Stimulated activated naive CD4-positive, alpha-beta T cell (primary cell): Measurements from ENCODE around the gene KATNB1.
"Not testable (repeated sequence)": the region's sequence is repeated elsewhere in the genome, so short reads cannot be mapped to it uniquely, and the experiment has no call there.

Experiments used
- DNase-seq, 6 experiments: peaks; one replicate each; lab custom pipeline; 2025; lab: John Stamatoyannopoulos, UW

Gene KATNB1

DNA sequence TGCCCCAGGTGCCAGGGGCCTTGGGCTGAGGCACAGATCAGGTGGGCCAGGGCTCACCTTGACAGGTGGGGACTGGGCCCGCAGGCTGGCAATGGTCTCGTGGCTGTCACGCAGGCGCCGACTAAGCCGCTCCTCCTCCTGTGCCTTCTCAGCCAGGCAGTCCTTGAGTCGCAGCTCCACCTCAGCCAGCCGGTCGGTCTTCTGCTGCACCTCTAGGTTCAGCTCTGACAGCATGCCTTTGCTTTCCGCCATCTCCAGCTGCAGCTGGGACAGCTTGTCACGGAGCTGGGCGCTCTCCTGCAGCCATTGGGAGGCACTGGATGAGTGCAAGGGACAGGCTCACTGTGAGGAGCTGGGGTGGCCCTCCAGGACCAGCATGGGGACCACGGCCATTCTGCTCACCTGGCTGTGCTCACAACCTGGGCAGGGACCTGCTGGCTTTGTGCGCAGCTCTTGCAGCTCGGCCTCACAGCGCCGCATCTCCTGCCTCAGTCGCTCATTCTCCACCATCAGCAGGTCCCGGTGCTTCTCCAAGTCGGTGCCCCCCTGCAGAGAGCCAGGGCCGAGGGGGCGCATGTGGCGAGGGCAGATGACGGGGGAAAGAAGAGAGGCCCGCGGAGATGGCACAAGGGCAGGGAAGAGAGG lies 35.7 kb downstream of the KATNB1 start:
- no peak for DNase-seq

DNA sequence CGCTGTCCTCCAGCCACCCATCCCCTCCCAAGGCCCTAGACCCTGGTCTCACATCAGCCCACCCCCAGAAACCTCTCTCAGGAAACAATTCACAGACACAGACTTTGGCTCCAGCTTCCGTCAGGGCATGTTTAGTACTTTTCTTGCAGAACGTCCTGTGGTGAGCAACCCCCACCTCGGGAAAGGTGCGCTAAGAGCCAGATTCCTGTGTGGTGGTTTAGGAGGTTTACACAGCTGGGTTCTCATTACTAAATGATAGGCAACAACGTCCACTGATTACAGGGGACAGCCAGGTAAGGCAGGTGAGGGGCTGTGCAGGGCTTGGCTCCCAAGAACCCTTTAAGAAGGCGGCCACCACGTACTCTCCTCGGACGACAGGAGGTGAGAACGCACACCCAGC lies 37.4 kb downstream of the KATNB1 start:
- DNase-seq: no peak

DNA sequence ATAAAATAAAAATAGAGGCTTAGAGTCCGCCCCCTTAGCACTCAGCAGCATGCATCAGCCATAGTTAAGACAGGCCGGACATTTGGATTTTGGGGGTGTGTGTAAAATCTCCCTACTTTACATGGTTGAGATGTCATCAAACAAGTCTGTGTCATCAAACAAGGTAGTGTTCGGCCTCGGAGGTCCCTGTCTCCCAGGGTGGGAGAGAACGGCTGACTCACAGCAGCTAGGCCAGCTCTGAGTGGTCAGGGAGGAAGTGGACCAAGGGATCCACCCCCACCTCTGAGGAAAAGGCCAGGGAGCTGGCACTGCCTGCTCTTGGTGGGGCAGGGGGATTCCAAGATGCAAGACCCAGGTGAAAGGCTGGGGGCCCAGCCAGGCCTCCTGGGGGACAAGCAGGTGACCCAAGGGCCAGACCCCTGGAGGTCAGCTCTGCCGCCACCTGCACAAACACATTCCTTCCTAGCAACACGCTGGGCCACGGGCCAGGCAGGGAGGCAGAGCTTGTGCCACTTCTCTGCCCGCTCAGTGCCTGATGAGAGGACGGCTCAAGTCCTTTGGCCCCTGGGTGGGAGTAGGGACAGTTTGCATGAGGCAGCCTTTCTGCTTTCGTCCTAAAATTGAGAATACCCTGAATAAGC lies 38.2 kb downstream of the KATNB1 start:
- DNase-seq: no peak

DNA sequence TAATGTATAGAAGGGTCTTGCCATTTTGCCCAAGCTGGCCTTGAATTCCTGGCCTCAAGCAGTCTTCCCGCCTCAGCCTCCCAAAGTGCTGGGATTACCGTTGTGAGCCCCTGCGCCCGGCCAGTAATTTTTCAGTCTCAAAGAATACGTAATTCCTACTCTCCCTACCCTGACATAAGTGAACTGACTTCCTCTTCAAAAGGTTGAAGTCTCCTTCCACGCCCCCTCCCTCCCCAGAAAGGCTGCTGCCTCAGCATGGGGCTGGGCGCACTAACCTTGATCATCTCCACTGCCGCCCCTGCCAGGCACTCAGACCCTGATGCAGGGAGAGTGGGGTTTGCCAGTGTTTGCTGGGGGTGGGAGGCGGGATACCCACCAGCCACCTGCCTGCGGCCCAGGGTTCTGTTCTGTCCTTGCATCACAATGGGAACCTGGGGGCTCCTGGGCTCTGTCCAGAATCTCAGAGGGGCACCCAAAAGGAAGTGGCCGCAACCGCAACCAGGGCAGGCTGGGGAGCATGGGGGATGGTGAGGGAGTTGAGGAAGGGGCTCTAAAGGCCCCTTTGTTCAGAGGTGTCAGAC lies 39.2 kb downstream of the KATNB1 start:
- no peak for DNase-seq

DNA sequence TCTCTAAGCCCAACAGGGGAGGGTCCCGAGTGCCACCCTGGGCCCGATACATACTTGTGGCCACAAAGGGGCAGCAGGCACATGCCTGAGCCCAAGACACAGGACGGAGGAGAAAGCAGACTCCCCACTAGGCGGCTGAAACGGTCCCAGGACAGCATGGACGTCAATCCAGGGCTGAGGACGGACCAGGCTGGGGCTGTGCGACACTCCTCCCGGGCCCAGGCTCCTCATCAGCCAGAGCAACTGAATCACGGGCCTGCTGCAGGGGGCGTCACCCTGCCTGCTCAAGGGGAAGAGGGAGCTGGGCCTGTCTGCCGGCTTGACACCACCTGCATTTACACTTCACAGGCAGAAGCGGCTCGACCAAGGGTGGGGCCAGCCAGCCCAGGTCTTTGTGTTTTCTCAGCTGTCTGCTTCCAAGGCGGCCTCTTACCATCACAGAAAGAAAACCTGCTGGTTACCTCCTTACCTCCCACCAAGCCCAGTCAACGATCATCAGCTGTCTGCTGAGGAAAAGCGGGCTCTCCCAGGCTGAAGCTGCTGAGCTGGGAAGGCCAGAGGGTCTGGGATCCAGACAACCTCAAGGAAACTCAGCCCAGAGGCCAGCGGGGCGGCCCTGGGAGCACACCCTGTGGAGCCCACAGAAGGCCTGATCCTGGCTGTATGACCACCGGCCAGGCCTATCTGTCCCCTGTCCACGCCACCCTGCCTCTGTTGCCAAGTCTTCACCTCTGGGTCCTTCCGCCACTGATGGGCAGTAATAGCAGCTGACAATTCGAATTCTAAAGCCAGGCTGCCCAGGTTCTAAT lies 40.3 kb downstream of the KATNB1 start:
- DNase-seq: no peak

DNA sequence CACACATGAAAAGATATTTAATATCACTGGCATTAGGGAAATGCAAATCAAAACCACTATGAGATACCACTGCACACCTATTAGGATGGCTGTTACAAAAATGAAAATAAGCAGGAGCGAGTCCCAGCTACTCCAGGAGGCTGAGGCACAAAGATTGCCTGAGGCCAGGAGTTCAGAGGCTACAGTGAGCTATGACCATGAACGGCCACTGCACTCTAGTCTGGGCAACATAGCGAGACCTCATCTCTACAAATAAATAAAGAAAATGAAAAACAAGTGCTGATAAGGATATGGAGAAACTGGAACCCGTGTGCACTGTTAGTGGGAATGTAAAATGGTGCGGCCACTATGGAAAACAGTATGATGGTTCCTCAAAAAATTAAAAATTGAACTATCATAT lies 43.1 kb downstream of the KATNB1 start:
- no peak for DNase-seq

DNA sequence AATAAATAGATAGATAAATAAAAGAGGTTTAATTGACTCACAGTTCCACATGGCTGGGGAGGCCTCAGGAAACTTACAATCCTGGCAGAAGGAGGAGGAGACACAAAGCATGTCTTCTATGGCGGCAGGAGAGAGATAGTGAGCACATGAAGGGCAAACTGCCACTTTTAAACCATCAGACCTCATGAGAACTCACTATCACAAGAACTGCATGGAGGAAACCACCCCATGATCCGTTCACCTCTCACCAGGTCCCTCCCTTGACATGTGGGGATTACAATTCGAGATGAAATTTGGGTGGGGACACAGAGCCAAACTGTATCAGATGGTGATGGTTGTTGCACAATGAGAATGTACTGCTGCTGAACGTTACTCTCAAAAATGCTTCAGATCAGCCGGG lies 44.3 kb downstream of the KATNB1 start:
- DNase-seq: not testable (repeated sequence)

DNA sequence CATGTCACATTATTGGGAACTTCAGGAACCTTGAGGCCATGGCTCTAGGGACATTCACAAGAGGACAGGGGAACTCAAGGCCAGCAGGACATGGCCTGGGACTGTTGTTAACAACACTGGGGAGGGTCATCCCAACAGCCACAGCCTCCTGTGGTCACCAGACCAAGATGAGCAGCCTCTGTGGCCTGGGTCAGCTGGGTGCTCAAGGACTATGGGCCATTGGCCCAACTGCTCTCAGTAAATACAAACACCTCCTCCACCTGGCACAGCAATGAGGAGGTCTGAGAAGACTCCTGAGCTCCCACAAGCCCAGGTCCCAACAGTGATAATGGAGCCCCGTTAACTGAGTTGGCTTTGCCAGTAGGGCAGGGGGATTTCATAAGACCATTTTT lies 45.8 kb downstream of the KATNB1 start:
- no peak for DNase-seq

DNA sequence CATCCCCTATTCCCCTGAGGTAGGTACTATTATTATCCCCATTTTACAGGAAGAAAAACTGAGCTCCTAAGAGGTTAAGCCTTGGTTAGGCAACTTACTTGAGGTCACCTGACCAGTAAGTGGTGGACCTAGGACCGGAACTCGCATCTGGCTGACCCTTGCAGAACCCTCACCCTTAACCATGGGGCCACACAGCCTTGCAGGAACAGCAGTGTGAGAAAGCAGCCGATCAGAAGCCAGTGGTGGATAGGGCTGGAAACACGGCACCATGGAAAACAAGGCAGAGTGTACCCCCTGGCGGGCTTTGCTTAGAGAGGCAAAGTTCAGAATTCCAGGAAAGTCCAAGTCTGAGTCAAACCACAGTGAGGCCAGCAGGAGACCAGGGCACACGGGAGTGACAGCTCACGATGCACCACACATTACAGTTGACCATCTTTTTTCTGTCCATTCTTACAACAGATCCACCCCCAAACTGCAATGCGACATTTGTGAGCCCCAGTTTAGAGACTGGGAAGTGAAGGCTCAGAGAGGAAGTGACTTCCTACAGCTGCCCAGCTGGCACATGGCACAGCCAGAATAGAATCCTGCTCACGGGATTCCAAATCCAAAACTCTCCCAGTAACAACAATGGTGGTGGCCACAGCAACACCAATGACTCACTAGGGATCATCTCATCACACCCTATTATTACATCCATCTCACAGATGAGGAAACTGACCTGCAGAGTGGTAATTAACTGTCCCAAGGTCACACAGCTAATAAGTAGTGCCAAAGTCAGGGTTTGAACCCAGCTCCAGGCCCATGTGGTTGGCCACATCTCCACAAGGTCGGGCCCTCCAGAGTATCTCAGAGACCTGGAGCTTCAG lies 46.4 kb downstream of the KATNB1 start:
- no peak for DNase-seq

DNA sequence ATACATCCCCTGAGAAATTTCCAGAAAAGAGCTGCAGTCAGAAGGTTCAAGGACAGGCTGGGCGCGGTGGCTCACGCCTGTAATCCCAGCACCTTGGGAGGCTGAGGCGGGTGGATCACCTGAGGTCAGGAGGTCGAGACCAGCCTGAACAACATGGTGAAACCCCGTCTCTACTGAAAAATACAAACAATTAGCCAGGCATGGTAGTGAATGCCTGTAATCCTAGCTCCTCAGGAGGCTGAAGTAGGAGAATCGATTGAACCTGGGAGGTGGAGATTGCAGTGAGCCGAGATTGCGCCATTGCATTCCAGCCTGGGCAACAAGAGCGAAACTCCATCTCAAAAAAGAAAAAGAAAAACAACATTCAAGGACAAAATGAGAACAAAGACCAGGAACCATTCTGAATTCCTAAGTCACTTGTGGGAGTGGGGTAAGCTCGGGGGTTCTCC lies 47.1 kb downstream of the KATNB1 start:
- DNase-seq: not testable (repeated sequence)

DNA sequence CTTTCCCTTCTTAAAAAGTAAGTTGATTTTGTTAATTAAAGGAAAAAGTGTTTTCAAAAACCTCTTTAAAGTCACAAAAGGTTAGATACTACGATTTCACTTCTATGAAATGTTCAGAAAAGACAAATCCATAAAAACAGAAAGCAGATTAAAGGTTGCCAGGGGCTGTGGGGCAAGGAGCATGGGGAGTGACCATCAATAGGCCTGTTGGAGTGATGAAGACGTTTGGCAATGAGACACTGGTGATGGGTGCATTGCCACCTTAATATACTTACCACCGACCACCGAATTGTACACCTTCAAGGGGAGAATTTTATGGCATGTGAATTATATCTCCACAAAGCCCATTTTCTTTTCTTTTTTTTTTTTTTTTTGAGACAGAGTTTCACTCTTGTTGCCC lies 47.5 kb downstream of the KATNB1 start:
- no peak for DNase-seq

DNA sequence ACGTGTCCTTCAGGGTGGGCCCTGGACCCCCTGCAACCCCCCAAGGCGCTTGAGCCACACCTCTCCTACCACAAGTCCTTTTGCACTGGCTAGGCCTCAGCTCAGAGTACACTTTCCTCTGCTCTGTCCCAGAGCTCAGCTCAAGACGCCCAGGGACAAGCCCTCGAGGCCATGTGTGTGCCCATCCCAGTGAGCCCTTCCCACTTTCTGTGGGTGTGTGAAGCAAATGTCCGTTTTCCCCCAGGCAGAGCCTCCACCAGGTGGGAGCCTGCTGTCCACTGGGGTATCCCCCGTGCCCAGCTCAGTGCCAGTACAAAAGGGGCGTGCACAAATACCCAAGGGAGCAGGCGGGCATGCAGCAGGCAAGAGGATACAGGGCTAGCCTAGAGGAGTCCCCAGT lies 48.3 kb downstream of the KATNB1 start:
- DNase-seq: no peak

DNA sequence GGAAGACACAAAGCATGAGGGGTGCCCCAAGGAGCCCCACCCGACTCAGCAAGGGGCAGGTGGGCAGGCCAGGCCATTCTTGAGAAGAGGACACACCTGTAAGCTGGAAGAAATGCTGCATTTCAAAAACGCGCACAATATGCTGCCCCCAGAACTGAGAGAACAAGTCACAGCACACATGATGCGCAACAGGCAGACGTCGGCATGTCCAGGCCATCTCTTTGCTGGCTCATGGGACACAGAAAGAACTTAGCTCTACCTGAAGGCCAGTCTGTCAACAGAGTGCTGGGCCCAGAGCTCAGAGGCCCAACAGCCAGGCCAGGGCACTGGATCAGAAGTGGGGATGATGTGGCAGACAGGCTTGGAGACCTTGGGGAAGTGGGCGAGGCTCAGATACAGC lies 48.8 kb downstream of the KATNB1 start:
- DNase-seq: no peak

DNA sequence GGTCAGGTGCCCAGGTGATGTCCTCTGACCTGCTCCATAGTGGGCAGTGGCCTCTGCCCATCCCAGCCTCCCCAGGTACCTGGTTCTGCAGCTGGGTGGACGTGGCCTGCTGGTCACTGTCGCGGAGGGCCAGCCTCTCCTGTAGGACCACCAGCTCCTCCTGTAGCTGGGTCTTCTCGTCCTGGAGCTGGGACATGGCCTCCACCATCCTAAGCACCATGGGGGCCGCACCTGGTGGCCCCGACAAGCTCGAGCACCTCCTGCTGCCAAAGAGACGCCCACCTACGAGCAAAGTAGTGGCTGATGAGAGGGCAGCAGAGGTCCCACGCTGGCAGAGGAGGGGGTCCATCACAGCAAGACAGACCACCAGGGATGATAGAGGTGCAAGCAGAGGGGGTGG lies 49.8 kb downstream of the KATNB1 start:
- DNase-seq: no peak

DNA sequence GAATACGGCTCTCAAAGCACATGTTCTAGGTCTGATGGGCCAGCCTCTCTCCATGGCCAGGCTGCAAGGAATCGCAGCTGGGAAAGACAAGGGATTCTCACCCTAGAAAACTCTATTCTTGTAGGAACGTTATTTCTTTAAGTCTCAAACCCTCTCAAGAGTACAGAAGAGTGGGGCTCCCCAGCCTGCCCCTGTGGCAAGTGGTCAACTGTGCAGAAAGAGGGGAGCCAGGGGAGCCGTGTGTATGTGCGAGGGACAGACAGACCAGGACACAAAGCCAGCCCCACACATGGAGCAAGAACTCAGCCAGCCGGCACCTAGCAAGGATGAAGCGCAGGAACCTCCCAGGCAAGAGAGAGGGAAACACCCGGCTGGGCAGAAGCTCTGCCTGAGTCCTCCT lies 50.4 kb downstream of the KATNB1 start:
- DNase-seq: no peak

DNA sequence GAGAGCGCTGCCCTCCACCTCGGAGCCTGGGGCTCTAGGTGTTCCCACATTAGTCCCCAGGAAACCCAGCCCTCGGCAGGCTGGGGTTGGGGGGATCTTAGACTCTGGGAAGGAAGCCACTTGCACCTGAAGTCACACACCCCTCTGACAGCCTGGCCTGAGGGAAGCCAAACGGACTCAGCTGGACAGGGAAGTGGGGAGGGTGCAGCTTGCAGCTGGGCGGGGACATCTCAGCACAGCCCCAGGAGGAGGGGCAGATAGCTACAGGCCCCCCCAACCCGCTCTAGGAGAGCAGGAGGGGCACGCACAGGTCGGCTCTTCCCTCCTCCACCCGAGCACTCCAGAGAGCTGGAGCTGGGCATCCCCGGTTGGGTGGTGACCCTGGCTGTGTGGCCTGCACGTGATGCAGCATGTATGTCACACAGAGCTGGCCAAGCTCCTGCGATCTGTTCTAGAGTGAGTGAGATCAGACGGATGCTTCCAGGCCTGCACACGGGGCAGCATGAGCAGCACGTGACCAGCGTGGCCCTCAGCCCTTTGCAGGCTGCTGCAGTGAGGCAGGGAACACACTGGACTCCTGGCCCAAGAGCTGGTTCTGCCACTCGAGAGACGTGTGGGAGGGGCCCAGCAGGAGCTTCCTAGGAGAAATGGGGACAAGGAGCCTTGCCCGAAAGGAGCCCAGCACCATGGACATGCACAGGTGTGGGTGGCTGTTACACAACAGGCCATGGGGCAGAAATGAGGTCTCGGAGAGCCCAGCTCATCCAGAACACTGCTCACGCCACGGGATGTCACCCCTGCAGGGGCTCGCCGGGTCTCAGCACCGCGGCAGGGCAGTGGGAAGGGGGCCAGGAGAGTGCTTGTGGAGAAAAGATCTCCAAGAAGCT lies 51.3 kb downstream of the KATNB1 start:
- no peak for DNase-seq

DNA sequence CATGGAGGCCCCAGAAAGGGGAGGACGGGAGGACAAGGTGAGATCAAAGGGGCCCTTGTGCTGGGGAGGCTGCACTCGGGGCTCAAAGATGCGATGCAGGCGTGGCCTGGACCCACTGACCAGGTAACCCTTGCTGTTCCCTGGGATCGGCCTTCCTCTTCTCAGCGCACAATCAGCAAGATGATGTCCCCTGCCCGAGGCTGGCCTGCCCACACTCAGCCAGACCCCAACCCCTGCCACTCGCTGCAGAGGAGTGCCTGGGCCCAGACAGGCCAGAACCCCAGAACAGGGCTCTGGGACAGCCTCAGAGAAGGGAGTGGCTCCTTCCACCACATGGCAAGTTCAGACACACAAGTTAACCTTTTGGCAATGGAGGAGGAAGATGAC lies 51.9 kb downstream of the KATNB1 start:
- no peak for DNase-seq

DNA sequence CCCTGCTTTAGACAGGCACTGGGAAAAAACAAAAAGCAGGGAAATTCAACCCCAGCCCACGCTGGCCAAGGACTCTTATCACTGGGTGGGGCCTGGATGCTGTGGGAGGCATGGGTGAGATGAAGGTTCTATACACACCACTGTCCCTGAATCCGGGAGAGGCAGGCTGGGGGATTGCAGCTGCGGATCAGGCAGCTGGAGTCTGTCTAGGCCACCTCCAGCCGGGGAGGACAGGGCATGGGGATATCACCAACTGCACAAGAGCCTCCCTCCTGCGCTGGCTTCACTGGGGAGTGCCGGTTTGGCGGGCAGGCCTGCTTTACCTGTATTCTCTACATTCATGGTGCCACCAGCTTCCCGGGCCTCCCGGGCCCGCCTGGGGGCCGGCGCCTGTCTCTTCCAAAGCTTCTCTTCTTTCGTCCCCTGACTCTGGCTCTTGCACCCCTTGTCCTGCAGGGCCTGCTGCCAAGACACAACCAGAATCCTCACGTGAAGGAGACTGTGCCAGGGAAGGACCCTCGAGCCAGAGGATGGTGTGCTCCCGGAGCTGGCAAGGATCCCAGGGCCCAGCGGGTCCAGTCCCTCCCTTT lies 52.8 kb downstream of the KATNB1 start:
- no peak for DNase-seq

DNA sequence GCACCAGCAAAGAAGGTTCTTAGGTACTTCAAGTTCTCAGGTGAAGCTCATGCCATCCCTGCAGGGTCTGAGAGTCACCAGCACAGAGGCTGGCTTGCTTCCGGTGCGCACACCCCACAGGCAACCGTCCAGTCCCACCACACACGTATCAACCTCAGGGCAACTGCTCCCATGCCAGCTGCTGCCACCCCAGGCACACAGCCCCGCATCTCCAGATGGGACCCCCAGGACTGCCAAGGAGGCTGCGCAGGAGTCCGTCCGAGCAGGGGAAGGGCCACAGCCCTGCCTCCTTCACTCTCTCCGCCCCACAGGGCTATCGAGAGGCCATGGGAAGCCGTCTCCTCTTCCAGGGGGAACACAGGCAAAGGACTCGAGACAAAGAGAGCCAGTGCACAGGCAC lies 53.4 kb downstream of the KATNB1 start:
- no peak for DNase-seq

DNA sequence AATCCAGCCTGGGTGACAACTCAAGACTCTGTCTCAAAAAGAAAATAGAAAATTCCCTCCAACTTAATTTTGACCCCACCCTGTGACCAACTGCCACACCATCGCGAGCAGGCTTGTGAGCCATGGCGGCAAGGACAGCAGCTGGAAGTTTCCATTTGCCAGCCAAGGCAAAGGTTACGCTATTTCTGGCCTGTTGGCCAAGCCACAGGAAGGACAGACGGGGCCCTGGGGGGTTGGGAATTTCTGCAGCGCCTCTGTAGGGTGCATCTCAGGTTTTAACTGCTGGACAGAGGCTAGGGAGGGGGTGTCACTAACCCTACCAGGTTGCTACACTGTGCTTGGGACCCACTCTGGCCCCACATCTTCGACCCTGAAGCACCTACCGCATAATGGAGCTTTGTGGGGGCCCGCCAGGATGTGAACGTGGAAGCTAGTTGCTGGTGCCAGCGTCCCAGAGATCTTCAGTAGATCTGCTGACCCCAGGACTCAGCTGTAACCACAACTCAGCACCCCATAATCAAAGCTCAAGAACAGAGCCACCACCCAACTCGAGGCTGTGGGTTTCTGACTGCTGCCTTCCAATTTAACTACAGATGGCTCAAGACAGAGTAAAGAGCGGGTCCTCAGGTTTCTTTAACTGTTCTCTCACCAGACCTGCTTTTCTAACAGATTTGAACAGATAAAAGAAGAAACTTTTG lies 55.8 kb downstream of the KATNB1 start:
- DNase-seq: no peak
